IMR-90 (cell line): ENCODE data around the gene ATRNL1. TPM values are rescaled to one million over a fixed set of nuclear protein-coding genes. Genes with fewer than 3 reads are reported as not detected.

ENCODE experiments used
- ATAC-seq: fragments of 200-7000 bp; cut with Tn5 transposase; 2 replicates; pipeline ENCODE4 v1.9.1; 2020; ENCODE audit warnings: low read depth, mild to moderate bottlenecking, moderate library complexity
- BruUV-seq: library from RNA; stranded (reverse); fragments of 400-500 nt; replicated peaks from 2 replicates; lab custom pipeline; 2021; lab: Mats Ljungman, UMichigan
- CTCF ChIA-PET: fragments of 300-600 bp; formaldehyde crosslinking; extraction: SDS; loops from one replicate; lab custom pipeline; 2021; ENCODE audit warnings: antibody characterized with exemption; lab: Yijun Ruan, JAX
- POLR2A ChIA-PET: fragments of 300-600 bp; sonication (Branson Sonifier 250); formaldehyde crosslinking; loops from one replicate; lab custom pipeline; 2022; ENCODE audit warnings: antibody characterized with exemption; ENCODE audit not compliant: unreplicated experiment; lab: Charles Lee
- DNase-seq: peaks from one replicate; pipeline ENCODE4 v3.0.0; 2013
- H2AFZ ChIP-seq: replicated peaks from 2 replicates; pipeline ENCODE3; 2013; ENCODE audit warnings: low read length, mild to moderate bottlenecking; ENCODE audit not compliant: poor library complexity
- H2AK5ac ChIP-seq: 2 replicates; pipeline ENCODE4 v1.6.1; 2013; ENCODE audit warnings: low read depth, low read length, inconsistent platforms
- H2AK9ac ChIP-seq: replicated peaks from 2 replicates; pipeline ENCODE3; 2013; ENCODE audit warnings: mild to moderate bottlenecking, low read depth, low read length, moderate library complexity; ENCODE audit not compliant: poor library complexity
- H2BK120ac ChIP-seq: 2 replicates; pipeline ENCODE4 v1.6.1; 2013; ENCODE audit warnings: low read depth, low read length, inconsistent platforms
- H2BK15ac ChIP-seq: 3 replicates; pipeline ENCODE4 v1.6.1; 2013; ENCODE audit warnings: low read depth, low read length, inconsistent platforms
- H2BK20ac ChIP-seq: 2 replicates; pipeline ENCODE4 v1.6.1; 2013; ENCODE audit warnings: low read depth, mild to moderate bottlenecking, inconsistent platforms, low read length, moderate library complexity
- H2BK5ac ChIP-seq: 2 replicates; pipeline ENCODE4 v1.6.1; 2013; ENCODE audit warnings: mild to moderate bottlenecking, low read depth, low read length, inconsistent platforms; ENCODE audit not compliant: poor library complexity, severe bottlenecking
- H3K14ac ChIP-seq: replicated peaks from 2 replicates; pipeline ENCODE4 v1.6.1; 2013; ENCODE audit warnings: low read depth, low read length, inconsistent platforms
- H3K18ac ChIP-seq: 2 replicates; pipeline ENCODE4 v1.6.1; 2013; ENCODE audit warnings: low read depth, low read length, control low read depth
- H3K23ac ChIP-seq: 2 replicates; pipeline ENCODE4 v1.6.1; 2013; ENCODE audit warnings: low read depth, low read length, inconsistent platforms
- H3K27ac ChIP-seq: 2 replicates; pipeline ENCODE4 v1.5.1; 2013; ENCODE audit warnings: mild to moderate bottlenecking, control low read depth, low read length; ENCODE audit not compliant: insufficient read depth
- H3K27me3 ChIP-seq: 2 replicates; pipeline ENCODE4 v1.6.1; 2013; ENCODE audit warnings: low read length; ENCODE audit not compliant: control insufficient read depth, insufficient read depth
- H3K36me3 ChIP-seq: 2 replicates; pipeline ENCODE4 v1.6.1; 2013; ENCODE audit warnings: low read length, mixed read lengths; ENCODE audit not compliant: control insufficient read depth, insufficient read depth
- H3K4ac ChIP-seq: 2 replicates; pipeline ENCODE4 v1.6.1; 2013; ENCODE audit warnings: low read depth, low read length, inconsistent platforms
- H3K4me1 ChIP-seq: 2 replicates; pipeline ENCODE4 v1.6.1; 2013; ENCODE audit warnings: low read length, mixed read lengths; ENCODE audit not compliant: control insufficient read depth, insufficient read depth
- H3K4me2 ChIP-seq: 2 replicates; pipeline ENCODE4 v1.6.1; 2013; ENCODE audit warnings: low read depth, mild to moderate bottlenecking, control low read depth, low read length, moderate library complexity
- H3K4me3 ChIP-seq: 2 replicates; pipeline ENCODE4 v1.5.1; 2013; ENCODE audit warnings: low read depth, mild to moderate bottlenecking, control low read depth, low read length, moderate library complexity; ENCODE audit not compliant: insufficient read depth
- H3K56ac ChIP-seq: 2 replicates; pipeline ENCODE4 v1.6.1; 2013; ENCODE audit warnings: low read length, inconsistent platforms; ENCODE audit not compliant: insufficient read depth; ENCODE audit errors: extremely low read depth
- H3K79me1 ChIP-seq, 2 experiments: 2 replicates each; pipeline ENCODE4 v1.6.1; 2013; ENCODE audit warnings: low read length in 2 of 2, inconsistent platforms in 1 of 2, low read depth in 1 of 2
- H3K9ac ChIP-seq: 2 replicates; pipeline ENCODE4 v1.6.1; 2013; ENCODE audit warnings: low read depth, low read length, control low read depth
- H3K9me1 ChIP-seq: 2 replicates; pipeline ENCODE4 v1.6.1; 2013; ENCODE audit warnings: low read length, inconsistent platforms; ENCODE audit not compliant: insufficient read depth
- H3K9me3 ChIP-seq: 2 replicates; pipeline ENCODE4 v1.6.1; 2013; ENCODE audit warnings: low read length; ENCODE audit not compliant: control insufficient read depth, insufficient read depth
- H4K20me1 ChIP-seq: 2 replicates; pipeline ENCODE4 v1.6.1; 2013; ENCODE audit warnings: low read length, inconsistent platforms; ENCODE audit not compliant: insufficient read depth
- H4K5ac ChIP-seq: 2 replicates; pipeline ENCODE4 v1.6.1; 2013; ENCODE audit warnings: mild to moderate bottlenecking, low read depth, low read length, control low read depth
- H4K8ac ChIP-seq, 2 experiments: 2 replicates each; pipeline ENCODE4 v1.6.1; 2013; ENCODE audit warnings: low read depth in 2 of 2, low read length in 2 of 2, control low read depth in 1 of 2, inconsistent platforms in 1 of 2
- H4K91ac ChIP-seq: 2 replicates; pipeline ENCODE4 v1.6.1; 2013; ENCODE audit warnings: low read depth, low read length, inconsistent platforms; ENCODE audit not compliant: insufficient read depth
- CTCF ChIP-seq: conservative IDR thresholded peaks from 2 replicates; pipeline ENCODE4 v1.5.1; 2012; ENCODE audit warnings: mild to moderate bottlenecking, low read depth, low read length, improper control_type of control experiment
- FOS ChIP-seq: fragments of 150-350 bp; IDR thresholded peaks from 2 replicates; pipeline ENCODE4 v1.6.1; 2016; ENCODE audit warnings: low read depth, low read length
- MXI1 ChIP-seq: IDR thresholded peaks from 2 replicates; pipeline ENCODE4 v1.6.1; 2012; ENCODE audit warnings: low read depth, mild to moderate bottlenecking, low read length, moderate library complexity, borderline replicate concordance
- NFE2L2 ChIP-seq: fragments of 150-350 bp; IDR thresholded peaks from 2 replicates; pipeline ENCODE4 v1.6.1; 2016; ENCODE audit warnings: low read depth, mild to moderate bottlenecking, low read length
- RFX5 ChIP-seq: IDR thresholded peaks from 2 replicates; pipeline ENCODE4 v1.8.0; 2012; ENCODE audit warnings: low read depth, mild to moderate bottlenecking, low read length, moderate library complexity
- WGBS, 2 experiments: methylation state at CpG; one replicate each; pipeline versions ENCODE4 v1.1.5 to v1.1.7; 2013; ENCODE audit warnings: missing lambda C conversion rate in 2 of 2; ENCODE audit not compliant: insufficient read length in 1 of 2; ENCODE audit errors: extremely low coverage in 2 of 2; 5-methylcytosine and 5-hydroxymethylcytosine counted together
- dilution Hi-C: fragments of 300-500 bp; cut with HindIII; formaldehyde crosslinking; loops from one replicate; pipeline ENCODE4 v1.14.3; 2018; ENCODE audit warnings: low sequenced_read_pairs; ENCODE audit not compliant: unreplicated experiment
- in situ Hi-C: fragments of 300-500 bp; cut with MboI; formaldehyde crosslinking; loops from 3 replicates; pipeline ENCODE4 v1.14.3; 2019; ENCODE audit warnings: low sequenced_read_pairs, inconsistent platforms, mixed read lengths
- intact Hi-C: fragments of 100-400 bp; cut with micrococcal nuclease; formaldehyde crosslinking; loops from 2 replicates; pipeline ENCODE4 v1.10.0; 2022
- polyA plus RNA-seq, 3 experiments: library from polyadenylated mRNA; depleted of rRNA; stranded (reverse); fragments of >200 nt; gene quantifications; 2 replicates each; pipeline ENCODE4 v1.2.3, GENCODE V29; 2012; ENCODE audit warnings: low replicate concordance in 1 of 3
- total RNA-seq: library from RNA; depleted of rRNA; stranded (reverse); fragments of >200 nt; gene quantifications from 2 replicates; pipeline ENCODE4 v1.2.3, GENCODE V29; 2012

ATRNL1 gene
- total and polyA plus RNA-seq, 2 of the 4 experiments (the other 2 are of a cell fraction) = 0.18 to 0.19 TPM

GRCh38 chr10:115398026-115398425 is 304.9 kb downstream of the ATRNL1 start:
- Histone ChIP-seq H3K9me3 (no peaks in the 10 kb centered on the region), H2BK15ac (no peak overlapping the region), H4K5ac (no peak overlapping the region), H3K4me3 (no peak overlapping the region), H2AK9ac (no peak overlapping the region), H3K4me2 (no peak overlapping the region), H3K36me3 (no peaks in the 10 kb centered on the region), H3K79me1 (no peaks in the 10 kb centered on the region), H2BK120ac (no peak overlapping the region), H2AK5ac (no peak overlapping the region), H3K9ac (no peak overlapping the region), H2BK20ac (no peak overlapping the region), H2AFZ (no peak overlapping the region), H4K91ac (no peak overlapping the region), H3K4me1 (no peaks in the 10 kb centered on the region), H2BK5ac (no peak overlapping the region), H4K8ac (no peak overlapping the region), H3K56ac (no peak overlapping the region), H3K27me3 (no peaks in the 10 kb centered on the region), H3K23ac (no peak overlapping the region), H3K9me1 (no peaks in the 10 kb centered on the region), H3K4ac (no peak overlapping the region), H3K18ac (no peak overlapping the region), H3K27ac (no peak overlapping the region), H3K14ac (no peak overlapping the region), H4K20me1 (no peaks in the 10 kb centered on the region)
- in situ Hi-C loops (no loop called here), dilution Hi-C loops (no loop called here), intact Hi-C loops (no loop called here)
- ChIA-PET POLR2A (no interaction called here), CTCF (no interaction called here)
- DNase-seq (no peak), ATAC-seq (no peak)
- BruUV-seq = no TSS peak
- TF ChIP-seq FOS = no peak
- no peak for TF ChIP-seq NFE2L2
- no peak for TF ChIP-seq CTCF
- no peak for TF ChIP-seq RFX5
- TF ChIP-seq MXI1 = no peak
- WGBS, 2 experiments = no CpG with 5 or more reads among the region's 2 CpGs
